HepG2 (cell line): Measurements from ENCODE around the gene WDR47. TPM values are rescaled to one million over a fixed set of nuclear protein-coding genes. Genes with fewer than 3 reads are reported as not detected.
A peak's percentile ranks its signal among the peaks of the same experiment; 100 is the strongest.

ENCODE experiments used
- BORCS8-MEF2B ChIP-seq: sonication (generic); formaldehyde crosslinking; IDR thresholded peaks from 2 replicates; pipeline ENCODE4 v1.8.0; 2022; ENCODE audit warnings: mild to moderate bottlenecking, missing genetic modification reagents
- BRF2 ChIP-seq: sonication (generic); formaldehyde crosslinking; IDR thresholded peaks from 2 replicates; pipeline ENCODE4 v1.8.1; 2022; ENCODE audit warnings: mild to moderate bottlenecking, missing genetic modification reagents
- CEBPG ChIP-seq: IDR thresholded peaks from 2 replicates; pipeline ENCODE4 v1.6.1; 2016
- GTF3A ChIP-seq: sonication (generic); formaldehyde crosslinking; conservative IDR thresholded peaks from 2 replicates; pipeline ENCODE4 v1.4.0; 2020; ENCODE audit warnings: mild to moderate bottlenecking, missing genetic modification reagents
- SIX4 ChIP-seq: sonication (generic); formaldehyde crosslinking; IDR thresholded peaks from 2 replicates; pipeline ENCODE4 v1.4.0; 2020; ENCODE audit warnings: missing genetic modification reagents
- TEAD2 ChIP-seq: sonication (generic); formaldehyde crosslinking; IDR thresholded peaks from 2 replicates; pipeline ENCODE4 v1.9.0; 2021; ENCODE audit warnings: missing genetic modification reagents
- TMF1 ChIP-seq: sonication (generic); formaldehyde crosslinking; IDR thresholded peaks from 2 replicates; pipeline ENCODE4 v1.8.1; 2022; ENCODE audit warnings: low read depth, missing genetic modification reagents
- ZBTB34 ChIP-seq: sonication (generic); formaldehyde crosslinking; IDR thresholded peaks from 2 replicates; pipeline ENCODE4 v1.8.0; 2022; ENCODE audit warnings: mild to moderate bottlenecking, missing genetic modification reagents
- ZFP36 ChIP-seq: fragments of 150-350 bp; IDR thresholded peaks from 2 replicates; pipeline ENCODE4 v1.6.1; 2018; ENCODE audit warnings: borderline replicate concordance, low read length, low read depth; ENCODE audit not compliant: partially characterized antibody
- ZNF17 ChIP-seq: sonication (generic); formaldehyde crosslinking; IDR thresholded peaks from 2 replicates; pipeline ENCODE4 v1.5.0; 2020; ENCODE audit warnings: mild to moderate bottlenecking, missing genetic modification reagents
- ZNF263 ChIP-seq: sonication (generic); formaldehyde crosslinking; IDR thresholded peaks from 2 replicates; pipeline ENCODE4 v1.4.0; 2020; ENCODE audit warnings: missing genetic modification reagents
- ZNF501 ChIP-seq: sonication (generic); formaldehyde crosslinking; IDR thresholded peaks from 2 replicates; pipeline ENCODE4 v1.5.1; 2020; ENCODE audit warnings: mild to moderate bottlenecking, moderate library complexity, missing genetic modification reagents
- ZNF672 ChIP-seq: sonication (generic); formaldehyde crosslinking; IDR thresholded peaks from 2 replicates; pipeline ENCODE4 v1.8.1; 2022; ENCODE audit warnings: missing genetic modification reagents
- ZSCAN30 ChIP-seq: sonication (generic); formaldehyde crosslinking; IDR thresholded peaks from 2 replicates; pipeline ENCODE4 v1.5.0; 2020; ENCODE audit warnings: mild to moderate bottlenecking, missing genetic modification reagents
- polyA plus RNA-seq, 8 experiments: library from polyadenylated mRNA; depleted of rRNA in 3 of 8; stranded (reverse) in 7 of 8; unstranded in 1 of 8; fragments of >200 nt; fragmentation: Illumina TruSeq in 4 of 8; extraction: Trizol in 4 of 8; gene quantifications; 2 replicates each; pipeline versions ENCODE4 v1.2.1 to v1.2.3, GENCODE V29; 2011 to 2016; ENCODE audit warnings: low read depth in 4 of 8, missing spikeins in 1 of 8, mixed read lengths in 1 of 8; ENCODE audit not compliant: insufficient read depth in 1 of 8
- total RNA-seq, 5 experiments: library from RNA; depleted of rRNA; stranded (reverse); fragments of >200 nt; fragmentation: Illumina TruSeq; extraction: Trizol; gene quantifications; 2 replicates each; pipeline ENCODE4 v1.2.3, GENCODE V29; 2016; ENCODE audit warnings: low read depth in 1 of 5
- TF ChIP-seq, protein P1 (sequence below): sonication (generic); formaldehyde crosslinking; IDR thresholded peaks from 2 replicates; pipeline ENCODE4 v1.8.1; 2023; ENCODE audit warnings: mild to moderate bottlenecking, missing genetic modification reagents
- TF ChIP-seq, protein P2 (sequence below): sonication (generic); formaldehyde crosslinking; IDR thresholded peaks from 2 replicates; pipeline ENCODE4 v1.4.0; 2020; ENCODE audit warnings: missing genetic modification reagents
- TF ChIP-seq, protein P3 (sequence below): sonication (generic); formaldehyde crosslinking; IDR thresholded peaks from 2 replicates; pipeline ENCODE4 v1.4.0; 2020; ENCODE audit warnings: missing genetic modification reagents

Gene WDR47
- total and polyA plus RNA-seq, 2 of the 13 experiments (the other 11 are each of a cell fraction or from before 2014, with no cell fraction given) = 4.3 to 5.9 TPM

DNA sequence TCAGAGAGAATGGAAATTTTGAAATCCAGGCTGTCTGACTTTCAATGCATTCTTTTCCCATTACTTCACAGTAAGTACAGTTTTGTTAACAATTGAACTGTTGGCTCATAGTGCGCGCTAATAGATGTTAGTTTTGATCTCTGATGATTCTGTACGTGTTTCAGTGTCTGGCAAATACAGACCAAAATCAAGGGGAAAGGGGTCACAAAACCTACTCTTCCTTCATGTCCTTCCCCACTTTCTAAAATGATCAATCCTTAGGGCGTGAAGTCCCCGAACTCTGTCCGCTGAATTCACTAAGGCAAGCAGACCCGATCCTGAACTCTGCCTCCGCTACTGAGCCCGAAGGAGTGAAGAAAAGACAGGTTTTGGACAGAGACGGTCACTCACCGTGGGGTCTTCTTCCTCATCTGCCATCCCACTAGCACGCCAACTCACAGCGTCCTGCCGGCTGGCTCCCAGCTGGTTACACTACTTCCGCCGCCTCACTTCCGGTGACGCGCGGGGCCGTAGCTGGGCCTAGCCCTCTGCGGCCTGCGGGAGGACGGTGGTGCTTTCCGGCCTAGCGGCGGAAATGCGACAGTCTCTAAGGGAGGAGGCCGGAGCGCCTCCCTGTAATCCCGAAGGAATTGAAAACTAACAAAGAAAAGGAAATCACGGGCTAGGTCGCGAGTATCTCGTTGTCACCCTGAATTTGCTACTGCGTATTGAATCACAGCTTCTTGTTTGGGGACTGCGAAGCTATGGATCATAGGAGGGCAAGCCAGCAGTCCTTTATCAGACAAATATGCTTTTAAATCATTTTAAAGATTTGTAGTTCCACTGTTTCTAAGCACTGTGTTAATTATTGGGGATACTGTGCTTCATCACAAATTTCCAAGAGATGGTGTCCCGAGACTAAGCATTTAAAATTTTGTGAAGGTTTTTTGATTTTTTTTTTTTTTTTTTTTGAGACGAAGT is 33.9 kb upstream of the WDR47 start, which contains the start of gene TAF13 (continued):
- no peak for TF ChIP-seq ZBTB34 (CRISPR knock-in tag)
- TF ChIP-seq, protein P1, sequence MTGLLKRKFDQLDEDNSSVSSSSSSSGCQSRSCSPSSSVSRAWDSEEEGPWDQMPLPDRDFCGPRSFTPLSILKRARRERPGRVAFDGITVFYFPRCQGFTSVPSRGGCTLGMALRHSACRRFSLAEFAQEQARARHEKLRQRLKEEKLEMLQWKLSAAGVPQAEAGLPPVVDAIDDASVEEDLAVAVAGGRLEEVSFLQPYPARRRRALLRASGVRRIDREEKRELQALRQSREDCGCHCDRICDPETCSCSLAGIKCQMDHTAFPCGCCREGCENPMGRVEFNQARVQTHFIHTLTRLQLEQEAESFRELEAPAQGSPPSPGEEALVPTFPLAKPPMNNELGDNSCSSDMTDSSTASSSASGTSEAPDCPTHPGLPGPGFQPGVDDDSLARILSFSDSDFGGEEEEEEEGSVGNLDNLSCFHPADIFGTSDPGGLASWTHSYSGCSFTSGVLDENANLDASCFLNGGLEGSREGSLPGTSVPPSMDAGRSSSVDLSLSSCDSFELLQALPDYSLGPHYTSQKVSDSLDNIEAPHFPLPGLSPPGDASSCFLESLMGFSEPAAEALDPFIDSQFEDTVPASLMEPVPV = peak; percentile 79; the same call in 1 of the 2 replicates
- TF ChIP-seq TMF1 = no peak
- TF ChIP-seq ZNF17 (CRISPR knock-in tag) = no peak
- TF ChIP-seq, protein P2, sequence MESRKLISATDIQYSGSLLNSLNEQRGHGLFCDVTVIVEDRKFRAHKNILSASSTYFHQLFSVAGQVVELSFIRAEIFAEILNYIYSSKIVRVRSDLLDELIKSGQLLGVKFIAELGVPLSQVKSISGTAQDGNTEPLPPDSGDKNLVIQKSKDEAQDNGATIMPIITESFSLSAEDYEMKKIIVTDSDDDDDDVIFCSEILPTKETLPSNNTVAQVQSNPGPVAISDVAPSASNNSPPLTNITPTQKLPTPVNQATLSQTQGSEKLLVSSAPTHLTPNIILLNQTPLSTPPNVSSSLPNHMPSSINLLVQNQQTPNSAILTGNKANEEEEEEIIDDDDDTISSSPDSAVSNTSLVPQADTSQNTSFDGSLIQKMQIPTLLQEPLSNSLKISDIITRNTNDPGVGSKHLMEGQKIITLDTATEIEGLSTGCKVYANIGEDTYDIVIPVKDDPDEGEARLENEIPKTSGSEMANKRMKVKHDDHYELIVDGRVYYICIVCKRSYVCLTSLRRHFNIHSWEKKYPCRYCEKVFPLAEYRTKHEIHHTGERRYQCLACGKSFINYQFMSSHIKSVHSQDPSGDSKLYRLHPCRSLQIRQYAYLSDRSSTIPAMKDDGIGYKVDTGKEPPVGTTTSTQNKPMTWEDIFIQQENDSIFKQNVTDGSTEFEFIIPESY (CRISPR knock-in tag) = no peak
- TF ChIP-seq, protein P3, sequence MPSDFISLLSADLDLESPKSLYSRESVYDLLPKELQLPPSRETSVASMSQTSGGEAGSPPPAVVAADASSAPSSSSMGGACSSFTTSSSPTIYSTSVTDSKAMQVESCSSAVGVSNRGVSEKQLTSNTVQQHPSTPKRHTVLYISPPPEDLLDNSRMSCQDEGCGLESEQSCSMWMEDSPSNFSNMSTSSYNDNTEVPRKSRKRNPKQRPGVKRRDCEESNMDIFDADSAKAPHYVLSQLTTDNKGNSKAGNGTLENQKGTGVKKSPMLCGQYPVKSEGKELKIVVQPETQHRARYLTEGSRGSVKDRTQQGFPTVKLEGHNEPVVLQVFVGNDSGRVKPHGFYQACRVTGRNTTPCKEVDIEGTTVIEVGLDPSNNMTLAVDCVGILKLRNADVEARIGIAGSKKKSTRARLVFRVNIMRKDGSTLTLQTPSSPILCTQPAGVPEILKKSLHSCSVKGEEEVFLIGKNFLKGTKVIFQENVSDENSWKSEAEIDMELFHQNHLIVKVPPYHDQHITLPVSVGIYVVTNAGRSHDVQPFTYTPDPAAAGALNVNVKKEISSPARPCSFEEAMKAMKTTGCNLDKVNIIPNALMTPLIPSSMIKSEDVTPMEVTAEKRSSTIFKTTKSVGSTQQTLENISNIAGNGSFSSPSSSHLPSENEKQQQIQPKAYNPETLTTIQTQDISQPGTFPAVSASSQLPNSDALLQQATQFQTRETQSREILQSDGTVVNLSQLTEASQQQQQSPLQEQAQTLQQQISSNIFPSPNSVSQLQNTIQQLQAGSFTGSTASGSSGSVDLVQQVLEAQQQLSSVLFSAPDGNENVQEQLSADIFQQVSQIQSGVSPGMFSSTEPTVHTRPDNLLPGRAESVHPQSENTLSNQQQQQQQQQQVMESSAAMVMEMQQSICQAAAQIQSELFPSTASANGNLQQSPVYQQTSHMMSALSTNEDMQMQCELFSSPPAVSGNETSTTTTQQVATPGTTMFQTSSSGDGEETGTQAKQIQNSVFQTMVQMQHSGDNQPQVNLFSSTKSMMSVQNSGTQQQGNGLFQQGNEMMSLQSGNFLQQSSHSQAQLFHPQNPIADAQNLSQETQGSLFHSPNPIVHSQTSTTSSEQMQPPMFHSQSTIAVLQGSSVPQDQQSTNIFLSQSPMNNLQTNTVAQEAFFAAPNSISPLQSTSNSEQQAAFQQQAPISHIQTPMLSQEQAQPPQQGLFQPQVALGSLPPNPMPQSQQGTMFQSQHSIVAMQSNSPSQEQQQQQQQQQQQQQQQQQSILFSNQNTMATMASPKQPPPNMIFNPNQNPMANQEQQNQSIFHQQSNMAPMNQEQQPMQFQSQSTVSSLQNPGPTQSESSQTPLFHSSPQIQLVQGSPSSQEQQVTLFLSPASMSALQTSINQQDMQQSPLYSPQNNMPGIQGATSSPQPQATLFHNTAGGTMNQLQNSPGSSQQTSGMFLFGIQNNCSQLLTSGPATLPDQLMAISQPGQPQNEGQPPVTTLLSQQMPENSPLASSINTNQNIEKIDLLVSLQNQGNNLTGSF (CRISPR knock-in tag) = no peak
- peak; percentile 44; the same call in 1 of the 2 replicates for TF ChIP-seq CEBPG
- no peak for TF ChIP-seq ZSCAN30 (CRISPR knock-in tag)
- no peak for TF ChIP-seq ZFP36
- no peak for TF ChIP-seq ZNF672 (CRISPR knock-in tag)
- TF ChIP-seq GTF3A (CRISPR knock-in tag) = peak; percentile 29; the same call in 1 of the 2 replicates
- peak; percentile 57; the same call in 1 of the 2 replicates for TF ChIP-seq SIX4 (CRISPR knock-in tag)
- peak; percentile 97 for TF ChIP-seq ZNF501 (CRISPR knock-in tag)
- no peak for TF ChIP-seq BRF2 (CRISPR knock-in tag)
- peak; percentile 82; the same call in 1 of the 2 replicates for TF ChIP-seq BORCS8-MEF2B (CRISPR knock-in tag)
- TF ChIP-seq ZNF263 (CRISPR knock-in tag) = peak; percentile 98
- no peak for TF ChIP-seq TEAD2
